GM23338 (cell line): ENCODE results near the gene SUCNR1. TPM values are rescaled to one million over a fixed set of nuclear protein-coding genes. Genes with fewer than 3 reads are reported as not detected.
"Not testable (repeated sequence)": the region's sequence is repeated elsewhere in the genome, so short reads cannot be mapped to it uniquely, and the experiment has no call there.

Source experiments
- ATAC-seq: fragments of 200-7000 bp; cut with Tn5 transposase; 3 replicates; pipeline ENCODE4 v1.9.1; 2020
- DNase-seq: peaks from one replicate; pipeline ENCODE4 v3.0.0-alpha.2; 2015; ENCODE audit warnings: low spot score
- H2AFZ ChIP-seq: fragments of 200-600 bp; sonication (generic); 2 replicates; pipeline ENCODE4 v1.8.0; 2016; ENCODE audit warnings: antibody characterized with exemption, mild to moderate bottlenecking, moderate library complexity
- H3F3A ChIP-seq: fragments of 200-600 bp; sonication (generic); replicated peaks from 2 replicates; pipeline ENCODE4 v1.8.0; 2017; ENCODE audit warnings: antibody characterized with exemption, mixed run types, low read depth
- H3K27ac ChIP-seq: fragments of 200-600 bp; sonication (generic); 2 replicates; pipeline ENCODE4 v1.6.1; 2016; ENCODE audit warnings: low read depth
- H3K27me3 ChIP-seq: fragments of 200-600 bp; sonication (generic); 2 replicates; pipeline ENCODE4 v1.8.0; 2016; ENCODE audit warnings: mild to moderate bottlenecking, mixed run types, moderate library complexity; ENCODE audit not compliant: insufficient read depth
- H3K36me3 ChIP-seq: fragments of 200-600 bp; sonication (generic); 2 replicates; pipeline ENCODE4 v1.8.0; 2016; ENCODE audit warnings: mild to moderate bottlenecking; ENCODE audit not compliant: insufficient read depth
- H3K4me1 ChIP-seq: fragments of 200-600 bp; sonication (generic); 2 replicates; pipeline ENCODE4 v1.8.0; 2016; ENCODE audit warnings: mild to moderate bottlenecking, moderate library complexity; ENCODE audit not compliant: insufficient read depth
- H3K4me2 ChIP-seq: fragments of 200-600 bp; sonication (generic); 2 replicates; pipeline ENCODE4 v1.7.1; 2017; ENCODE audit warnings: mixed run types
- H3K4me3 ChIP-seq: fragments of 200-600 bp; sonication (generic); 2 replicates; pipeline ENCODE4 v1.6.1; 2016; ENCODE audit warnings: mixed run types
- H3K79me2 ChIP-seq: fragments of 200-600 bp; sonication (generic); replicated peaks from 2 replicates; pipeline ENCODE4 v1.8.0; 2017; ENCODE audit warnings: mild to moderate bottlenecking; ENCODE audit not compliant: insufficient read depth
- H3K9me2 ChIP-seq: fragments of 200-600 bp; sonication (generic); 2 replicates; pipeline ENCODE4 v1.8.0; 2017; ENCODE audit not compliant: insufficient read depth
- H4K20me1 ChIP-seq: fragments of 200-600 bp; sonication (generic); replicated peaks from 2 replicates; pipeline ENCODE4 v1.8.0; 2017; ENCODE audit warnings: mild to moderate bottlenecking; ENCODE audit not compliant: insufficient read depth
- H3K27ac Mint-ChIP-seq: 2 replicates; pipeline ENCODE4 v1.8.0; 2020; ENCODE audit warnings: inconsistent platforms, mild to moderate bottlenecking, moderate library complexity, mixed read lengths
- H3K27me3 Mint-ChIP-seq: 3 replicates; pipeline ENCODE4 v1.8.0; 2022; ENCODE audit warnings: low read depth, mild to moderate bottlenecking, moderate library complexity, mixed read lengths, inconsistent platforms; ENCODE audit not compliant: insufficient read depth, poor library complexity
- H3K36me3 Mint-ChIP-seq: 3 replicates; pipeline ENCODE4 v1.8.0; 2021; ENCODE audit warnings: low read depth, mild to moderate bottlenecking, inconsistent platforms, moderate library complexity, mixed read lengths
- H3K4me1 Mint-ChIP-seq: 3 replicates; pipeline ENCODE4 v1.8.0; 2020; ENCODE audit warnings: mild to moderate bottlenecking, inconsistent platforms, mixed read lengths
- H3K4me3 Mint-ChIP-seq: 3 replicates; pipeline ENCODE4 v1.8.0; 2021; ENCODE audit warnings: moderate library complexity, mild to moderate bottlenecking, inconsistent platforms, mixed read lengths
- H3K9me3 Mint-ChIP-seq: 3 replicates; pipeline ENCODE4 v1.8.0; 2020; ENCODE audit warnings: moderate library complexity, mild to moderate bottlenecking, inconsistent platforms, mixed read lengths
- CREB1 ChIP-seq: fragments of 250-450 bp; sonication (Bioruptor Pico); IDR thresholded peaks from 2 replicates; pipeline ENCODE4 v1.5.0; 2020; ENCODE audit warnings: low read depth, mild to moderate bottlenecking, moderate library complexity
- EZH2 ChIP-seq: fragments of 200-600 bp; sonication (generic); IDR thresholded peaks from one replicate; pipeline ENCODE4 v1.8.0; 2017; ENCODE audit warnings: antibody characterized with exemption, mild to moderate bottlenecking, low read depth; ENCODE audit not compliant: unreplicated experiment
- JUNB ChIP-seq: IDR thresholded peaks from one replicate; pipeline ENCODE4 v1.6.1; 2016; ENCODE audit warnings: antibody characterized with exemption; ENCODE audit not compliant: unreplicated experiment
- NANOG ChIP-seq: IDR thresholded peaks from 2 replicates; pipeline ENCODE4 v1.6.1; 2016; ENCODE audit warnings: antibody characterized with exemption, borderline replicate concordance
- REST ChIP-seq: IDR thresholded peaks from one replicate; pipeline ENCODE4 v1.6.1; 2018; ENCODE audit warnings: antibody characterized with exemption; ENCODE audit not compliant: unreplicated experiment
- ZNF114 ChIP-seq: fragments of 250-450 bp; sonication (Bioruptor Pico); IDR thresholded peaks from 2 replicates; pipeline ENCODE4 v1.5.0; 2020; ENCODE audit warnings: mild to moderate bottlenecking, moderate library complexity
- ZNF331 ChIP-seq: fragments of 250-450 bp; sonication (Bioruptor Pico); IDR thresholded peaks from 2 replicates; pipeline ENCODE4 v1.5.0; 2020; ENCODE audit warnings: low read depth, mild to moderate bottlenecking, moderate library complexity
- ZNF462 ChIP-seq: fragments of 250-450 bp; sonication (Bioruptor Pico); IDR thresholded peaks from 2 replicates; pipeline ENCODE4 v1.5.0; 2020; ENCODE audit warnings: mild to moderate bottlenecking, moderate library complexity
- polyA plus RNA-seq: library from polyadenylated mRNA; unstranded; fragments of >200 nt; fragmentation: Nextera tagmentation; extraction: Ambion mirVana; gene quantifications from 2 replicates; pipeline ENCODE4 v1.2.1, GENCODE V29; 2016
- total RNA-seq: library from RNA; depleted of rRNA; stranded (reverse); fragments of >200 nt; shearing (Covaris generic); gene quantifications from 2 replicates; pipeline ENCODE4 v1.2.3, GENCODE V29; 2014

SUCNR1 gene
- total and polyA plus RNA-seq, 2 experiments from 2014 or later: not detected

- not testable (repeated sequence) for H3K4me1 Mint-ChIP-seq, H3K27me3 Mint-ChIP-seq, H3K27ac ChIP-seq, DNase-seq, H3K27ac Mint-ChIP-seq, H3K36me3 Mint-ChIP-seq, H3K4me3 Mint-ChIP-seq, ATAC-seq, H3K79me2 ChIP-seq, H3K27me3 ChIP-seq, H3K9me2 ChIP-seq, H3K4me3 ChIP-seq, H3K4me2 ChIP-seq, H3F3A ChIP-seq, H3K9me3 Mint-ChIP-seq, H4K20me1 ChIP-seq, H3K4me1 ChIP-seq, H3K36me3 ChIP-seq
- H2AFZ ChIP-seq: 0 out of 2 replicates have a peak overlapping the region, but pooled peaks have one; percentile 38
These were observed 54.6 kb downstream of the SUCNR1 start for GRCh38 chr3:151927915-151928525.

- Mint-ChIP-seq H3K27ac (no peak overlapping the region), H3K27me3 (no peaks in the 10 kb centered on the region), H3K9me3 (peaks cover 10% of the 10 kb centered on the region), H3K36me3 (no peaks in the 10 kb centered on the region), H3K4me1 (0 out of 3 replicates have a peak, but pooled peaks cover 6% of the 10 kb centered on the region), H3K4me3 (no peak overlapping the region)
- H3K27ac ChIP-seq: no peak overlapping the region
- DNase-seq (no peak), ATAC-seq (no peak)
- no peaks in the 10 kb centered on the region for H3F3A ChIP-seq
- 0 out of 2 replicates have a peak, but pooled peaks cover 8% of the 10 kb centered on the region for H3K9me2 ChIP-seq
- no peak overlapping the region for H2AFZ ChIP-seq
- H4K20me1 ChIP-seq: no peaks in the 10 kb centered on the region
- TF ChIP-seq NANOG (no peak), JUNB (no peak), ZNF462 (CRISPR knock-in tag) (no peak), REST (no peak), EZH2 (no peak), ZNF114 (no peak), ZNF331 (no peak), CREB1 (CRISPR knock-in tag) (no peak)
- no peaks in the 10 kb centered on the region for H3K27me3 ChIP-seq
- no peak overlapping the region for H3K4me3 ChIP-seq
- no peaks in the 10 kb centered on the region for H3K36me3 ChIP-seq
- H3K4me2 ChIP-seq: no peak overlapping the region
- peaks cover 5% of the 10 kb centered on the region; the same call in 1 of the 2 replicates for H3K4me1 ChIP-seq
- H3K79me2 ChIP-seq: no peaks in the 10 kb centered on the region
These were observed 57.7 kb downstream of the SUCNR1 start for GRCh38 chr3:151931171-151931570.
